ENCODE data around the gene CNTNAP2. TPM values are rescaled to one million over a fixed set of nuclear protein-coding genes. Genes with fewer than 3 reads are reported as not detected.

CNTNAP2 gene
- total RNA-seq, 3 donors from 2014 or later (not counting 1 experiment from before 2014, with no cell fraction given): 0.18 to 1.1 TPM; not detected in 1

DNA sequence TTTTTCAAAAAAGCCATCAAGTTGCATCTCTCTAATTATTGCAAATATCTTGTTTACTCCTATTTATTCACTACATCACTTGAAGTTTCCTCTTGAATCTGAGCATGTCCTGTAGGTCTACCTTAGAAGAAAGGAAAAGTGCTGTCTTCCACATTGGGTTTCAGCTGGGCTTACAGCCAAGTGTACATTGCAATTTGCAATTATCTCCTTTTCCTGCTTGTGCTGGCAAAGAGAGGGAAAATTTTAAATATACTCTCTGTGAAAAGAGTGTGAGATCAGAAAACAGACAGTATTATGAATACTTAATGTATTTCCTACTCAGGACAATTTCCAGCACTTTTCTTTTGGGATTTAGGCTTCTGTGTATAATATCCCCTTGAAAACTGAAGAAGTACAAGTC is 839.7 kb downstream of the CNTNAP2 start:
- intact Hi-C loops (cut with micrococcal nuclease): no loop called here
- Histone ChIP-seq H3K9me3 (ENCODE audit: control insufficient read depth, insufficient read depth, low read length) (no peaks in the 10 kb centered on the region), H3K4me3 (ENCODE audit: low read length) (no peak overlapping the region), H3K36me3 (ENCODE audit: control insufficient read depth, insufficient read depth, low read length) (no peaks in the 10 kb centered on the region), H3K27ac (ENCODE audit: low read length) (no peak overlapping the region), H3K27me3 (ENCODE audit: control insufficient read depth, insufficient read depth, low read length) (no peaks in the 10 kb centered on the region), H3K4me1 (ENCODE audit: control insufficient read depth, insufficient read depth, low read length) (no peaks in the 10 kb centered on the region)
- H3K9me3 Mint-ChIP-seq: peaks cover 6 to 15% of the 10 kb centered on the region in 2 donors
- TF ChIP-seq, protein P1, sequence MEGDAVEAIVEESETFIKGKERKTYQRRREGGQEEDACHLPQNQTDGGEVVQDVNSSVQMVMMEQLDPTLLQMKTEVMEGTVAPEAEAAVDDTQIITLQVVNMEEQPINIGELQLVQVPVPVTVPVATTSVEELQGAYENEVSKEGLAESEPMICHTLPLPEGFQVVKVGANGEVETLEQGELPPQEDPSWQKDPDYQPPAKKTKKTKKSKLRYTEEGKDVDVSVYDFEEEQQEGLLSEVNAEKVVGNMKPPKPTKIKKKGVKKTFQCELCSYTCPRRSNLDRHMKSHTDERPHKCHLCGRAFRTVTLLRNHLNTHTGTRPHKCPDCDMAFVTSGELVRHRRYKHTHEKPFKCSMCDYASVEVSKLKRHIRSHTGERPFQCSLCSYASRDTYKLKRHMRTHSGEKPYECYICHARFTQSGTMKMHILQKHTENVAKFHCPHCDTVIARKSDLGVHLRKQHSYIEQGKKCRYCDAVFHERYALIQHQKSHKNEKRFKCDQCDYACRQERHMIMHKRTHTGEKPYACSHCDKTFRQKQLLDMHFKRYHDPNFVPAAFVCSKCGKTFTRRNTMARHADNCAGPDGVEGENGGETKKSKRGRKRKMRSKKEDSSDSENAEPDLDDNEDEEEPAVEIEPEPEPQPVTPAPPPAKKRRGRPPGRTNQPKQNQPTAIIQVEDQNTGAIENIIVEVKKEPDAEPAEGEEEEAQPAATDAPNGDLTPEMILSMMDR (IDR thresholded peaks at IDR 0.05): no peak
- DNase-seq (no peak), ATAC-seq (no peak)
- H3K36me3 Mint-ChIP-seq: no peaks in the 10 kb centered on the region
- no peaks in the 10 kb centered on the region for H3K27me3 Mint-ChIP-seq (ENCODE audit: low read depth in 2 of 2)
- H3K4me1 Mint-ChIP-seq: no peaks in the 10 kb centered on the region
- no peak overlapping the region for H3K4me3 Mint-ChIP-seq
- H3K27ac Mint-ChIP-seq: no peak overlapping the region

DNA sequence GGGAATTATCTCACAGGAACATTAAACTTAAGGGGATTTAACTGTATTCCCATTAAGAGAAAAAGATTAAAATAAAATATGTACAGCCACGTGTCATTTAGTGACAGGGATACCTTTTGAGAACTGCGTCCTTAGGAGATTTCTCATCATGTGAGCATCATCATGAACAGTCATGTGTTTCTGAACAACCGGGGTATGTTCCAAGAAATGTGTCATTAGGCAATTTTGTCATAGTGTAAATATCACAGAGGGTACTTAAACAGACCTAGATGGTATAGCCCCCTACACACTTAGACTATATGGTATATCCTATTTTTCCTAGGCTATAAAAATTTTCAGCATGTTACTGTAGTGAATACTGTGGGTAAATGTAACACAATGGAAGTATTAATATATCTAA is 840.3 kb downstream of the CNTNAP2 start:
- WGBS (ENCODE audit: insufficient coverage): 89% methylated on average over 2 of the region's 3 CpGs
- Mint-ChIP-seq H3K9me3 (peaks cover 6 to 13% of the 10 kb centered on the region in 2 donors), H3K27me3 (ENCODE audit: low read depth in 2 of 2) (no peaks in the 10 kb centered on the region), H3K4me3 (no peak overlapping the region), H3K36me3 (no peaks in the 10 kb centered on the region), H3K27ac (no peak overlapping the region), H3K4me1 (no peaks in the 10 kb centered on the region)
- no peaks in the 10 kb centered on the region for H3K9me3 ChIP-seq (ENCODE audit: control insufficient read depth, insufficient read depth, low read length)
- H3K4me3 ChIP-seq (ENCODE audit: low read length): no peak overlapping the region
- no peaks in the 10 kb centered on the region for H3K4me1 ChIP-seq (ENCODE audit: control insufficient read depth, insufficient read depth, low read length)
- ATAC-seq (no peak), DNase-seq (no peak)
- H3K27me3 ChIP-seq (ENCODE audit: control insufficient read depth, insufficient read depth, low read length): no peaks in the 10 kb centered on the region
- no peak overlapping the region for H3K27ac ChIP-seq (ENCODE audit: low read length)
- TF ChIP-seq, protein P1 (IDR thresholded peaks at IDR 0.05): no peak
- intact Hi-C loops (cut with micrococcal nuclease): no loop called here
- no peaks in the 10 kb centered on the region for H3K36me3 ChIP-seq (ENCODE audit: control insufficient read depth, insufficient read depth, low read length)

DNA sequence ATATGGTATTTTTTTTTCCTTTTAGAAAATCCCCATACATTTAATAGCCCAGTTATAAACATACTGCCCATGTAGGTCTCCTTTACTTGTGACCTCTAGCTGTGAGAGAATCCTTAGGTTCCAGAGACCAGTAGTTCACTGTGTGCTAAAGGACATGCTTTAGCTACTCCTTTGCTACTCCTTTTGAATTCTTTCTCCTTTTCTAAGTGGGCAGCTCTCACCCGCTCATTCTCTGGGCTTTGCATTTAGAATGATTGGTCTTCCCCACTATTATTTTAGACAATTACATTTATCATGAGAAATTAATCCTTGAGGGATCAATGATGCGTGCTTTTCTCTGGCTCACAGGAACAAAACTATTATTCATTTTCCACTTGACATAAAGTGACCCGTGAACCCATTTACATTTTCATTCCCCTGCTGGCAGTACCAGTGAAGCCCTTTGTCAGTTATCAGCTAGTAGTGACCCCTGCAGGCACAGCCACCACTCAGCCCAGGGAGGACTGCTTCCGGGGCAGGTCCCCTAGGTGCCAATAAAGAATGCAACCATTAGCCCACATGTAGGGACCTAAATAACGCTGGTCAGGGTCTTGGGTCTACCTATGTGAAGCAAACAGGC is 844.3 kb downstream of the CNTNAP2 start:
- no peaks in the 10 kb centered on the region for H3K27me3 ChIP-seq (ENCODE audit: control insufficient read depth, insufficient read depth, low read length)
- no peaks in the 10 kb centered on the region for H3K36me3 ChIP-seq (ENCODE audit: control insufficient read depth, insufficient read depth, low read length)
- no peaks in the 10 kb centered on the region for H3K27me3 Mint-ChIP-seq (ENCODE audit: low read depth in 2 of 2)
- H3K27ac Mint-ChIP-seq: no peak overlapping the region
- WGBS (ENCODE audit: insufficient coverage): 91% methylated on average over 5 of the region's 5 CpGs
- no peaks in the 10 kb centered on the region for H3K4me1 ChIP-seq (ENCODE audit: control insufficient read depth, insufficient read depth, low read length)
- no peak overlapping the region for H3K27ac ChIP-seq (ENCODE audit: low read length)
- no peak for ATAC-seq
- H3K36me3 Mint-ChIP-seq: no peaks in the 10 kb centered on the region
- intact Hi-C loops (cut with micrococcal nuclease): no loop called here
- H3K4me1 Mint-ChIP-seq: no peaks in the 10 kb centered on the region
- H3K4me3 ChIP-seq (ENCODE audit: low read length): no peak overlapping the region
- no peaks in the 10 kb centered on the region for H3K9me3 ChIP-seq (ENCODE audit: control insufficient read depth, insufficient read depth, low read length)
- H3K9me3 Mint-ChIP-seq: peaks cover 6 to 7% of the 10 kb centered on the region in 2 donors
- H3K4me3 Mint-ChIP-seq: no peak overlapping the region
- TF ChIP-seq, protein P1 (IDR thresholded peaks at IDR 0.05): no peak
- DNase-seq: no peak

DNA sequence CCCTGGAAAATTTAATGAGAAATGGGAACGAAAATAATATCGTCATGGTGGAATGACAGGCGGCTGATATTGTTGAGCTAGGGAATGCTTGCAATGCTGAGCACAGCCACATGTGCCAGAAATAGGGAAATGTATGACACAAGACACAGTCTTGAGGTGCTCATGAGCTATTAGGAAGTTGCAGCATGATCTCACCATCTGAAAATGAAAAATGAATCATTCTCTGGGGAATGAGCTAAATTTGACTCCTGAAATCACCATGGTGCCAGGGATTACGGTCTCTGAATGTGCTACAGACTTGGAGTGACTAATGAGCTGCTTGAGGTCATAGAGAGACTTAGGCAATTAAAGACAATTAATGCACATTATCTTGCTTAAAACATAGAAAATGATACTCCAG is 845.0 kb downstream of the CNTNAP2 start:
- H3K9me3 ChIP-seq (ENCODE audit: control insufficient read depth, insufficient read depth, low read length): no peaks in the 10 kb centered on the region
- WGBS (ENCODE audit: insufficient coverage): 88% methylated on average over 4 of the region's 4 CpGs
- no peaks in the 10 kb centered on the region for H3K36me3 ChIP-seq (ENCODE audit: control insufficient read depth, insufficient read depth, low read length)
- TF ChIP-seq, protein P1 (IDR thresholded peaks at IDR 0.05): no peak
- H3K27me3 Mint-ChIP-seq (ENCODE audit: low read depth in 2 of 2): no peaks in the 10 kb centered on the region
- H3K4me1 ChIP-seq (ENCODE audit: control insufficient read depth, insufficient read depth, low read length): no peaks in the 10 kb centered on the region
- no peak overlapping the region for H3K27ac Mint-ChIP-seq
- H3K4me3 Mint-ChIP-seq: no peak overlapping the region
- DNase-seq (no peak), ATAC-seq (no peak)
- peaks cover 5 to 7% of the 10 kb centered on the region in 2 donors for H3K9me3 Mint-ChIP-seq
- H3K36me3 Mint-ChIP-seq: no peaks in the 10 kb centered on the region
- intact Hi-C loops (cut with micrococcal nuclease): no loop called here
- H3K27ac ChIP-seq (ENCODE audit: low read length): no peak overlapping the region
- H3K4me3 ChIP-seq (ENCODE audit: low read length): no peak overlapping the region
- no peaks in the 10 kb centered on the region for H3K27me3 ChIP-seq (ENCODE audit: control insufficient read depth, insufficient read depth, low read length)
- no peaks in the 10 kb centered on the region for H3K4me1 Mint-ChIP-seq

Measured in natural killer cell (primary cell).